GM15510 (cell line): ENCODE results near the gene HOXA9.

Experiments
- POLR2A ChIP-seq: IDR thresholded peaks from 3 replicates; pipeline ENCODE4 v1.6.1; 2011; ENCODE audit warnings: borderline replicate concordance; ENCODE audit not compliant: insufficient read length; ENCODE audit errors: extremely low read depth

Gene HOXA9

DNA sequence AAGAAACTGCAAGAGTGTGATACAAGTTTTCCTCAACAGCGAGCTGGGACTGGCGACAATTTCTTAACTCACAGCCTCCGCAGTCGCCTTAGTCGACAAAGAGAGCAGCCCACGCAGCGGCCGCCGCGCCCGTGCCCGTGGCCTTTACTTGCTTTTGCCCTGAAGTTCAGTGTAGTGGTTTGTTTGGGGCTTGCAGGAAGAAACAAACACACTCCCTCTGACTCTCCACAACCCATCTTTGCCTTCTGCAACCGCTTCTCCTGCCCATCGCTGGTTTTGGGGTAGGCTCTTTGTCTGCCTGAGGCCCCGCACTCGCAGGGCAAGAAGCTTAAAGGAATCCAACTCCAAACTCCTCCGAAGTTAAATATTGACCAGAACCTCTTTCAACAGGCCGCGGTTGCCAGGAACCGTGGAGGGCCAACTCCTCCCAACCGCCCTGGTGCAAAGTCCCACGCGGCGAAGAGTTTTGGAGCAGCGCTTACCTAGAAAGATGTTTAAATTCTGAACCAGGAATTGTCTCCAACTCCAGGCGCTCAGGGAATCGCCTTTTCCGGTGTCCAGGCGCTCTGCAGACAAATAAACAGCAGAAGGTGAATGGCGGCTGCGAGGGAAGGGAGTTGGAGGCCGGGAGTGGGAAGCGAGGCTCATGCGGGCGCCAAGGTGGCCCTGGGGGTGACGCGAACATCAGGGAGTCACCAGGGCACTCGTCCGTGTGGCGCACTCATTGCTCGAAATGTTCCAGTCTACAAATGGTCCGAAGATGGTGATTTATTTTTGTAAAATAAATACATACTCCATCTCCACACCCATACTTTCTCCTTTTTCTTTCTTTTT, 43.0 kb downstream of the HOXA9 start:
- TF ChIP-seq POLR2A, result no peak

DNA sequence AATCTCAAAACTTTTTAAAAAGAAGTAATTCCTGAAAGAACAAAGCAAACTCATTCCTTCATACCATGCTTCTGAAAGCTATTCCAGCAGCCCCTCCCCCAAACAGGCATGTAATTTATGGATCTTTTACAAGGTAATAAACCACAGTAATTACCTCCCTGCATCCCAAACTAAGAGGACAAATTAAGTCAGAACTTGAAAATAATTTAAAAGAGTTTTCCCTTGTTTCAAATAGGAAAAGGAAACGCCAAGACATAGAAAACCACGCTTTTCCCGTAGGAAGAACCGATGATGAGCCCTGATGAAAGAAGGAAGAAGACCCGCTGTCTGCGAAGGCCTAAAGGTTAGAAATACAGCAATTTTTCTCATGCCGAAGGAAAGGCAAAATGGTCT, 43.7 kb downstream of the HOXA9 start:
- no peak for TF ChIP-seq POLR2A

DNA sequence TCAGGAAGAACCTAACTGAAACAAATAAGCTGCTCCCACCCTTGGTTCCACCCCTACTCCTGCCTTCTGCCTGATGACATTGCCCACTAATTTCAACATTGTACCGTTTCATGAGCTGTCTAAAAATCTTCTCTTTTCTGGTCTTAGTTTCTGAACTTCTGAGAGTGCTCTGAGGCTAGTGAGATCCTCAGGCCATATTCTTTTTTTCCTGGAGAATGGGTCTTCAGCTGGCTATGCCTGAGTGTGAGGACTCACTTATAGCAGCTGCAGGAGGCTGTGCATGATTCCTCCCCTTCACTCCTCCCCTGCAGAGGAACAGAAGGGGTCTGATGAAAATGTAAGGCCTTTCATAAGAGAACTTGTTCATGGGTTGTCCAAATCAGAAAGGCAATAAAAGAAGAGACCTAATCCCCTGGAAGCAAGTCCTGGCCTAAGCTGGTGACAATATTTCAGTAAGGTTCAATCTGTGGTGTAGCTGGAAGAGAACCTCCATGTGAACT, 45.9 kb downstream of the HOXA9 start:
- TF ChIP-seq POLR2A, result no peak

DNA sequence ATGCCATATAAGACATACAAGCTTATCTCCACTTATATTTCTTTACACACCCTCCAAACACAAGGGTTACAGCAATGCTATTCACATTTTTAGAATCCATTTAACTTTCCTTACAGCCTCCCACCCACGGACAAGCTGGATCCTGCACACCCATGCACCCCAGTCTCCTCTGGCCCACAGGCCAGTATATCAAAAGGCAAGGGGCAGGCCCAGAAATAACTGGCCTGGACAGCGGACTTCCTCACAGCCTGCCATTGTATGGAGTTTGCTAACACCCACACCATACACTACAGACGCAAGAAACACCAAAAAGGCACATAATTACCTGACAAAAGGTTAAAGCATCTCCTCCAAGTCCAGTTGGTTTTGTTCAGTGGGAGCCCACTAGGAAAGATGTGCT, 46.8 kb downstream of the HOXA9 start:
- no peak for TF ChIP-seq POLR2A

DNA sequence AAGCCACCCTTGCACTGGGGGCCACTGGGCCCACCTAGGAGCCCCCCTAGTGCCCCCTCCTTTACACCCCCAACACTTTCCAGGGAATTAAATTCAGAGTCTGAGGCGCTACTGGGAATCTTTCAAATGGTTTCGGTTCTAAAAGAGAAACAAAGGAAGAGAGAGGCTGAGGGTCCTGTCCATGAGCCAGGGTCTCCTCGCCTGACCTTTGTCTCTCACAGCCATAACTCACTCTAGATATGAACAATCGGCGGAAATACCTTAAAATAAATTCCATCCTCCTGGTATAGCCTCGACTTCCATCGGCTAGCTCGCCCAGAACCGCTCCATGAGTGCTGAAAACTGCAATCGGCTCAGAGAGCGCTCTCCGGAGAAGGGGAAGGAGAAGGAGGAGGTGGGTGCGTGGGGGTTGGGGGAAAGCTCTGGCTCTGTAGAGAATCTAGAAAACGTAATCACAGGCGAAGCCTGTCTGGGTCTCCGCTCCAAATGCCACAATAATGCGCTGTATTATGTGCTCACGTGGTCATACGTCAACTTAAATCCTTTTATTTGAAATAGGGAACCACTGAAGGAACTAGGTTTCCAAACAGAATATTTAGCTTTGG, 47.3 kb downstream of the HOXA9 start:
- no peak for TF ChIP-seq POLR2A

DNA sequence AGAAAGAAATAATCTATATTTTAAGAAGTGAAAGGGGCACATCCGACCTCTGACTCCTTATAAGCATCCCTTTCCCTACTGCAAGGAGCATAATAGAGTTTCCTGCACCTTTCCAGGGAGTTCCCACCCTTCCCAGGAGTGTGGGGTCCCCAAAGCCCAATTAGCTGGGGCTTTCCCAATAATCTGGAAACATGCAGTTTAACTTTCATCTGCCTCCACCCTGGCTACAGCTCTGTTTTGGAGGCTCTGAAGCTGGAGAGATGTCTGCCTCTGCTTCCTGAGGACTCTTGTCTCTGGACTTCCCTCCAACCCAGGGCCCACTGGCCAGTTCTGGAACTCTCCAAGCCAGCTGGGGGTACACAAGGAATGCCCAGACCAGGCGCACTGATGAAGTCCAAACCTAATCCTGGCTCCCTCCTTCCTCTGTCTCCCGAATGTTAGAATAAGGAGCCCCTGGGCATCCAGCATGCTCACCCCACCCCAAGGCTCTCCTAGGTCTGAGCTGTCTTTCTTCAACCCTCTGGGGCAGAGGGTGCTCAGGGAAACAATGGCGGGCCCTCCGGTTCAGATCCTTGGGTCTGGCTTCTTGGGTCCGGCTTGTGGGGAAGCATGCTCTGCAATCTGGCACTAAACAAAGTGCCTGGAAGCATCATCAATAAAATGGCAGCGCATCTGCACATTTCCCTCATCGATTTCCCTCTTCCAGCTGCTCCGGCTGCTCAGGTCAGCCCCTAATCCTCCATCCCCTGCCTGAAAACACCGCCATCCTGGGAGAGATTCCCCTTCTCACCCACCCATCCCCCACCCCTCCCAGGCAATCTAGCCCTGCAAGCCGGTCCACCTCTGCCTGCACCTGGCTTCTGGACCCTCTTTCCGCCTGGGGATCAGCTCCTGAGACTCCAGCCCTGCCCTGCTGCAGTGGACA, 48.1 kb downstream of the HOXA9 start:
- no peak for TF ChIP-seq POLR2A

DNA sequence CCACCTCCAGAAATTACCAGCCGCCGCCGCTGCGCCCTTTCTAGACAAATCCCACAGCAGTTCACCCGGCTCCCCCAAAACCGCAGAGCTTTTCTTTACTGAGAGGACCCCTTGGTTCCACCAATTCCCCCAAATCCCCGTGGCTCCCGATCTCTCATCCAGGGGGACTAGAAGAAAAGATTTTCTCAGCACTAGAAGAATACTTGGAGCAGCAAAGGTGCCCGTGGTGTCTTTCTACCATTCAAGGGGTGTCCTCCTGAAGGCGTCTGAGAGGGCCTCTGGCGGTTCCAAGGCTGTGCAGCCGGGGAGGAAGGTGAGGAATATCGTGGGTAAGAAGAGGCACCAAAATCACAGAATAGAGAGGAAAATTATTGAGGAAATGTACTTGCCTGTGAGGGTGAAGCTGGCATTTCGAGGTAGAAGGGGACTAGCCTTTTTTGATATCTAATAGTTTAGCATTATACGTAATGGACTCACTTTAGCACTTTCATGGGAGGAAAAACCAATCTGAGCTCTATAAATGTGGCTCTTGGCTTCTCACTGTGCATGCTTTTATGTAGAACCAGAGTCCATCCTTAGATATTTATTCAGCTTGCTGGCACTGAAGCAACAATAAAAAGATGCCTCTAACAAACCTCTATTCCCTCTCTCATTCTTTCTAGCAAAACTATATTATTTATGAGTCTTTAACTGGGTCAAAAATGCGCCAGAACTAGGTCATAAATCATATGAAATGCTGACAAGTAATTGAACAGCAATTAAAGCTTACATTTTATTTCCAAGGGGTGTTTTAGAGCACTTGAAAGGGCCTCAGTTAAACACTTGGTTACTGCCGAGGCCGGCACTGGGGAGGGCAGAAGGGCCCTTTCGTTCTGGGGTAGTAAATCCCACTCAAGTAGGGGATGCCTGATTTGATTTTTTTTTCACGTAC, 49.0 kb downstream of the HOXA9 start:
- no peak for TF ChIP-seq POLR2A

DNA sequence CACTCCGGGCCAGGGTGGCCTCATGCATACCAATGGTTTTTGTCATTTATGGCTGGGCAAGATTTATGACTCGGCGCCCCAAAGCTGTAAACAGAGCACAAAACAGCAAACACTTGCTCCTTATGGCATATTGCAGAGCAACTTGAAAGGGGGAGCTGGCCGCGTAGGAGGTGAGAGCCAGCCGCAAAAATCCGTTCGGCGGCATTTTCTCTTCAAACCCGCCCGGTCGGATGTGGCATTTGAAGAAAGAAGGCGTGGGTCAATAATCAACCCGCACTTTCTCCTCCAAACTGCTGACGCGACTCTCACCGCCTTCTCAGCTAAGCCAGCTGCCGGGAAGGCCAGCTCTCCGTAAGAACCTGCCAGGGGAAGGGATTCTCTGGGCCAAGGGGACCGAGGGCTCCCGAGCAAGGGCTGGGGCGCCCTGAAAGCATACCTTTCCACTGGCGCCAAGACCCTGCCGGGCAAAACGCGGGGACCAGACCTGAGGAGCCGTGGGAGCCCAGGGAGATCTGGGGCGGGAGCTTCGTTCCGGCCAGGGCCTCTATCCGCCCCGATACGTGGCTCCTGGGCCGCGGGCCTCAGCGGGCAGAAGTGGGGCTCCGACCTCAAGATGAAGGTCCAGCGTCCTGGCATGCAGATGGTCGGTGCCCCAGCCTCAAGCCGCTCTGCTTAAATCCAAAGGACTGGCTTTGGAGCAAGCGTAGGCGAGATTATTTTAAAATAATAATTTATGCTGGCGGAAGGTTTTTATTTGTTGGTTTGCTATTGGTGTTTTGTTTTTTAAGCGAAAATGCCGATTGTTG, 49.9 kb downstream of the HOXA9 start:
- TF ChIP-seq POLR2A, result no peak

DNA sequence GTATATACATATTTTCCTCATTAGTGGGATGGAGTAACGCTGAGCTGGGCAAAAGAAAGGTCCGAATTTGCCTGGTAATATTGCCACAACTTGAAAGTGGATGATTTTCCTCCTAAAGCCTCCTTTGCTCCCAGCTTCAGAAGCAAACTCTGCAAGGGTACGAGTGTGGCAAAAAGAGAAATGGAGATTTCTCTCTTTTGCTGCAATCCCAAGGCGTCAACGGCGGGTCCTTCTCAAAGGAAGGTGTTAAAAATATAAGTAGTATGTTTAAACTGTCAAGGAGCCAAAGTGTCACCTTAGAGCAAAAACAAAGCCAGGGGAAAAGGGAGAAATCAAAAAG, 50.5 kb downstream of the HOXA9 start:
- no peak for TF ChIP-seq POLR2A

DNA sequence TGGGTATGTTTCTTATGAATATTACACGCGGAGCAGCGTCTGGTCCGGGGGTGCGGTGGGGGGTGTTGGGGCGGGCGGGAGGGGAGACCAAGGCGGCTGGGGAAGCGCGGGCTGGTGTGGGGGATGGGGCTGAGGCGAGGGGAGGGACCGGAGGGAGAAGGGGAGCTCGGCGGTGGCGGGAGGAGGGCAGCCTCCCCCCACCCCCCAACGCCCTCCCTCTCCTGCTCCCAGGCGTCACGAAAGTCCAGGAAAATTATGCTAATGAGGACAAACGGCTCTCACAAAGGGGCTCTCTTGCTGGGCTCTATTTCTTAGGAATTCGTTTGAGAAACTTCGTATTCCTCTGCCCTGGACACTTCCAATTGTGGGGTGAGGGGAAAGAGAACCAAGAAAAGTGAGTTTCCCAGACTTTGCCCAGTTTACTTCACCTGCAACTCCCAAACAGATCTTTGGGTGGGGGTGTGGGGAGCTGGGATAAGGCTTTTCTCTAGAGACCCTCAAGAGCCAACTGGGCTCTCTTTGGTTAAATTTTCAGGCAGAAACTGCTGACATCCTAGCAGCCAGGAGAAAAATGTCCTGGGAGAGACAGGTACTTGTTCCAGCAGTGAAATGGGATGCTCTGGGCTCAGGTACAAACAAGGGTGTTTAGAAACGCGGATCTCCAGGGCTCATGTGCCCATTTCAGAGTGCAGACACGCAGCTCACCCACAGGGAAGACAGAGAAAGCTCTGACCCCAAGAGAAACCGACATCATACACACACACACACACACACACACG, 51.2 kb downstream of the HOXA9 start:
- no peak for TF ChIP-seq POLR2A

DNA sequence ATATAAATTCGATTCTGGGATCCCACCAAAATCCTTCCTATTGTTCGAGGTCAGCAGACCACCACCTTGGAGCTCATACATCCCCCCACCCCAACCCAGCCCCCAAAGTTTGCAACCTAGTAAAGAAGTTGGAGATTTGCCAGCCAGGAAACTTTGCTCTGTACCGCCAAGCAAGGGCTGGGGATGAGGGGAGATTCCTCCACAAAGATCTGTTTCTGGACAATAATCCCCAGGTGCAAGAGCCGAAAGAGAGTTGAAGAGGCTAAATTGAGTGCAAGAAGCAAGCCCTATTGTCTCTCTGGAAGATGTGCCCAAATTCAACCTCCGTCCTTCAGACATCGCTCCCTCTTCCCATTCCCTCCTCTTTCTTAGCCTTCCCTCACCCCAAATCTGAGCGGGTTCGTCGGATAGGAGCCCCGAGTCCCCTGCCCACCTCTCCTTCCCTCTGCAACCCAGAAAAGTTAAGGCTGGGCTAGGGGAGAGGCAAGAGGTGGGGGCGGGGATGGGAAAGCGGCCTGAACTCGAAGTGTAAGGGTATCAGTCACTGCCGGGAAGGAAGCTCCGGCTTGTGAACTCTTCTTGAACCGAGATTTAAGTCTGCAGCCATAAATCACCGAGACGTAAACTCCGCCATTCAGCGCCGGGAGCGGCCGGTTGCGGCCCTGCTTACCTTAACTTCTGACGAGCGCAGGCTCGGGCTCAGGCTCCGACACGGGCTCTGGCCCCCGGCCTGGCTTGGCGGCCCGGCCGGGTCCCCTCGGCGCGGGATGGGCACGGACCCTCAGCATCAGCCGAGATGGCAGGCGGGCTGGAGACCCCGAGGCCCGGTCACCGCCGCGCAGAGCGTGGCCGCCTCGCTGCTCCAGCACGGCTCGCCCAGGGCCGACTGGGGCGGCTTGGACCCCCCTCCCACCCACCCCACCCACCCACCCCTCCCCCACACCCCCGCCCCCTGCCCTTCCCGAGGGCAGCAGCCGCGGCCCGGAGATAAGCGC, 52.1 kb downstream of the HOXA9 start:
- no peak for TF ChIP-seq POLR2A
